GM12878 (cell line): ENCODE results near the gene CCDC28B. TPM values are rescaled to one million over a fixed set of nuclear protein-coding genes. Genes with fewer than 3 reads are reported as not detected.

Experiments used
- ATAC-seq: fragments of 200-7000 bp; cut with Tn5 transposase; 3 replicates; pipeline ENCODE4 v1.9.1; 2020; ENCODE audit warnings: mild to moderate bottlenecking, moderate library complexity
- BruUV-seq: library from RNA; stranded (reverse); fragments of 400-500 nt; replicated peaks from 2 replicates; lab custom pipeline; 2021; lab: Mats Ljungman, UMichigan
- CTCF ChIA-PET: fragments of 300-600 bp; sonication (Branson Sonifier 250); formaldehyde crosslinking; extraction: SDS; loops from one replicate; lab custom pipeline; 2021; ENCODE audit warnings: inconsistent platforms; lab: Yijun Ruan, JAX
- POLR2A ChIA-PET: fragments of 350-600 bp; formaldehyde crosslinking; extraction: SDS; loops from one replicate; lab custom pipeline; 2021; ENCODE audit warnings: inconsistent platforms; lab: Charles Lee
- RAD21 ChIA-PET: fragments of 300-600 bp; sonication (Branson Sonifier 250); formaldehyde crosslinking; loops from one replicate; lab custom pipeline; 2023; ENCODE audit warnings: antibody characterized with exemption; ENCODE audit not compliant: unreplicated experiment; lab: Charles Lee
- SMC1A ChIA-PET: fragments of 300-600 bp; sonication (Branson Sonifier 250); formaldehyde crosslinking; loops from one replicate; lab custom pipeline; 2023; ENCODE audit not compliant: unreplicated experiment, uncharacterized antibody; lab: Charles Lee
- DNase-seq: peaks from one replicate; pipeline ENCODE4 v3.0.0-alpha.2; 2011; ENCODE audit warnings: low read depth, low spot score
- FAIRE-seq: peaks from 3 replicates; lab custom pipeline; 2011; peaks lifted over from hg19 to GRCh38; lab: Jason Lieb, UNC
- H2AFZ ChIP-seq: 2 replicates; pipeline ENCODE4 v1.6.0; 2011; ENCODE audit warnings: low read depth, low read length, control low read depth; ENCODE audit not compliant: control insufficient read depth
- H3K27ac ChIP-seq: 2 replicates; pipeline ENCODE4 v1.5.1; 2011; ENCODE audit warnings: control low read depth; ENCODE audit not compliant: control insufficient read depth, insufficient read depth
- H3K27me3 ChIP-seq, 2 experiments: replicated peaks in 1 of 2; 2 replicates each; pipeline versions ENCODE4 v1.6.0 to v1.6.1; 2011; ENCODE audit warnings: low read length in 1 of 2; ENCODE audit not compliant: control insufficient read depth in 2 of 2, insufficient read depth in 2 of 2
- H3K36me3 ChIP-seq, 2 experiments: 2 replicates each; pipeline ENCODE4 v1.5.1; 2011; ENCODE audit warnings: low read length in 1 of 2; ENCODE audit not compliant: control insufficient read depth in 2 of 2, insufficient read depth in 2 of 2
- H3K4me1 ChIP-seq: 2 replicates; pipeline ENCODE4 v1.6.1; 2011; ENCODE audit warnings: mild to moderate bottlenecking, low read length, moderate library complexity, mixed read lengths; ENCODE audit not compliant: control insufficient read depth, insufficient read depth
- H3K4me2 ChIP-seq: 2 replicates; pipeline ENCODE4 v1.6.0; 2011; ENCODE audit warnings: control low read depth; ENCODE audit not compliant: control insufficient read depth, insufficient read depth
- H3K4me3 ChIP-seq: fragments of 200-600 bp; sonication (generic); 2 replicates; pipeline ENCODE4 v1.5.1; 2016
- H3K79me2 ChIP-seq: 2 replicates; pipeline ENCODE4 v1.6.0; 2011; ENCODE audit warnings: low read length; ENCODE audit not compliant: control insufficient read depth, insufficient read depth
- H3K9ac ChIP-seq: 2 replicates; pipeline ENCODE4 v1.8.0; 2011; ENCODE audit warnings: low read length, control low read depth, mixed read lengths; ENCODE audit not compliant: control insufficient read depth, insufficient read depth
- H3K9me3 ChIP-seq: replicated peaks from 3 replicates; pipeline ENCODE4 v1.5.1; 2011; ENCODE audit warnings: mild to moderate bottlenecking, low read length; ENCODE audit not compliant: control insufficient read depth, insufficient read depth
- H4K20me1 ChIP-seq: 2 replicates; pipeline ENCODE4 v1.6.0; 2011; ENCODE audit not compliant: control insufficient read depth, insufficient read depth
- BHLHE40 ChIP-seq, 2 experiments: fragments of 450-650 bp in 1 of 2; IDR thresholded peaks; 2 replicates each; pipeline ENCODE4 v1.6.1; 2011 to 2017; ENCODE audit warnings: low read depth in 2 of 2, borderline replicate concordance in 1 of 2, improper control_type of control experiment in 1 of 2, low read length in 1 of 2, mild to moderate bottlenecking in 1 of 2
- FOXK2 ChIP-seq: fragments of 450-650 bp; IDR thresholded peaks from 2 replicates; pipeline ENCODE4 v1.6.1; 2017; ENCODE audit warnings: mild to moderate bottlenecking, moderate library complexity
- SMARCA5 ChIP-seq: fragments of 450-650 bp; IDR thresholded peaks from 2 replicates; pipeline ENCODE4 v1.6.1; 2017; ENCODE audit warnings: mild to moderate bottlenecking
- SPI1 ChIP-seq: IDR thresholded peaks from 2 replicates; pipeline ENCODE4 v1.6.1; 2011; ENCODE audit warnings: low read depth, mild to moderate bottlenecking, low read length, moderate library complexity, borderline replicate concordance; ENCODE audit not compliant: insufficient read depth
- SREBF2 ChIP-seq: IDR thresholded peaks from 2 replicates; pipeline ENCODE4 v1.6.1; 2012; ENCODE audit warnings: mild to moderate bottlenecking, low read length
- SRF ChIP-seq, 2 experiments: IDR thresholded peaks; 2 replicates each; pipeline ENCODE4 v1.6.1; 2011; ENCODE audit warnings: low read depth in 2 of 2, low read length in 2 of 2, mild to moderate bottlenecking in 1 of 2, moderate library complexity in 1 of 2
- TAF1 ChIP-seq: IDR thresholded peaks from 2 replicates; pipeline ENCODE4 v1.6.1; 2011; ENCODE audit warnings: mild to moderate bottlenecking, low read depth, low read length, borderline replicate concordance
- TBL1XR1 ChIP-seq: IDR thresholded peaks from 2 replicates; pipeline ENCODE4 v1.6.1; 2012; ENCODE audit warnings: low read depth, low read length, improper control_type of control experiment
- USF1 ChIP-seq: IDR thresholded peaks from 2 replicates; pipeline ENCODE4 v1.6.1; 2011; ENCODE audit warnings: borderline replicate concordance, low read depth, mild to moderate bottlenecking, moderate library complexity, mixed read lengths, low read length; ENCODE audit not compliant: insufficient read depth; ENCODE audit errors: extremely low read length
- YY1 ChIP-seq: IDR thresholded peaks from 2 replicates; pipeline ENCODE4 v1.6.1; 2011; ENCODE audit warnings: low read depth, mild to moderate bottlenecking, low read length
- ZNF274 ChIP-seq: IDR thresholded peaks from one replicate; pipeline ENCODE4 v1.8.0; 2011; ENCODE audit not compliant: insufficient read length, insufficient read depth
- WGBS: methylation state at CpG from one replicate; pipeline ENCODE4 v1.1.6; 2016; ENCODE audit warnings: low lambda C conversion rate; ENCODE audit not compliant: insufficient replicate concordance, insufficient coverage; ENCODE audit errors: missing lambda C conversion rate; 5-methylcytosine and 5-hydroxymethylcytosine counted together
- in situ Hi-C: fragments of 300-500 bp; cut with MboI; formaldehyde crosslinking; loops from 9 replicates; pipeline ENCODE4 v1.14.3; 2018; ENCODE audit warnings: mixed read lengths
- intact Hi-C: fragments of 100-400 bp; cut with micrococcal nuclease; formaldehyde crosslinking; loops from one replicate; pipeline ENCODE4 v1.14.2; 2022; ENCODE audit not compliant: unreplicated experiment
- polyA plus RNA-seq, 11 experiments: library from polyadenylated mRNA; depleted of rRNA in 4 of 11; unstranded in 6 of 11; stranded (reverse) in 5 of 11; fragments of >200 nt; fragmentation: Nextera tagmentation in 4 of 11; fragmentation: Illumina TruSeq in 1 of 11; extraction: Ambion mirVana in 4 of 11; extraction: Trizol in 1 of 11; gene quantifications; 1 replicate in 1 of 11; 2 replicates in 10 of 11; pipeline versions ENCODE4 v1.2.1 to v1.2.3, GENCODE V29; 2011 to 2016; ENCODE audit warnings: inconsistent platforms in 2 of 11, missing spikeins in 2 of 11, low read depth in 1 of 11
- total RNA-seq, 4 experiments: library from RNA; depleted of rRNA in 3 of 4; stranded (reverse); fragments of >200 nt in 3 of 4; fragmentation: Illumina TruSeq in 1 of 4; extraction: Trizol in 1 of 4; gene quantifications; 2 replicates each; pipeline versions ENCODE4 v1.2.1 to v1.2.3, GENCODE V29; 2013 to 2021

CCDC28B gene
- total and polyA plus RNA-seq, 10 of the 15 experiments (the other 5 are each of a cell fraction or from before 2014, with no cell fraction given), result 10.5 to 135 (median 90.6) TPM

- TF ChIP-seq USF1, result no peak
Observed at GRCh38 chr1:32246888-32247273, 46.5 kb downstream of the CCDC28B start, which contains the start of gene FAM167B (continued).

GRCh38 chr1:32247452-32247851 lies 47.1 kb downstream of the CCDC28B start:
- Histone ChIP-seq H4K20me1 (no peaks in the 10 kb centered on the region), H2AFZ (no peak overlapping the region), H3K4me2 (no peak overlapping the region), H3K36me3 (no peaks in the 10 kb centered on the region), H3K9me3 (no peaks in the 10 kb centered on the region), H3K4me1 (peaks cover 48% of the 10 kb centered on the region), H3K4me3 (no peak overlapping the region), H3K27me3 (no peaks in the 10 kb centered on the region), H3K79me2 (peaks cover 18% of the 10 kb centered on the region), H3K9ac (no peak overlapping the region), H3K27ac (no peak overlapping the region)
- no peak for ATAC-seq
- WGBS, result 98% methylated on average over 12 of the region's 12 CpGs
- ChIA-PET POLR2A (interaction anchor here (0.7 to 3.1 kb wide), 2 partner anchors 47 to 67 kb away, joined by 3 to 7 read pairs; partner anchors contain the start of genes CCDC28B and TXLNA), RAD21 (interaction anchor here (1.1 to 4.7 kb wide), 8 partner anchors 25 to 152 kb away, joined by 3 to 45 read pairs (median 8); partner anchors contain the start of genes EIF3I, MARCKSL1 and TMEM234), CTCF (interaction anchor here (0.6 to 9.6 kb wide), 21 partner anchors 9 to 262 kb away, joined by 3 to 123 read pairs (median 12); partner anchors contain the start of genes EIF3I, HDAC1, MARCKSL1 and TMEM234), SMC1A (interaction anchor here (0.5 to 14.4 kb wide), 7 partner anchors 26 to 282 kb away, joined by 3 to 124 read pairs (median 4); no protein-coding TSS in a partner anchor)
- no TSS peak for BruUV-seq
- no peak for DNase-seq
- no peak for FAIRE-seq
- intact Hi-C loops (no loop called here), in situ Hi-C loops (no loop called here)
- TF ChIP-seq SRF (IDR thresholded peaks at IDR 0.05; ENCODE audit: low read depth in 2 of 2, low read length in 2 of 2), result no peak
- TF ChIP-seq FOXK2, result no peak
- no peak for TF ChIP-seq YY1
- no peak for TF ChIP-seq ZNF274
- no peak for TF ChIP-seq SPI1
- no peak for TF ChIP-seq TBL1XR1
- TF ChIP-seq SREBF2, result no peak
- no peak for TF ChIP-seq SMARCA5
- TF ChIP-seq BHLHE40 (IDR thresholded peaks at IDR 0.05; ENCODE audit: borderline replicate concordance in 1 of 2, low read depth in 2 of 2, low read length in 1 of 2), result no peak
- TF ChIP-seq TAF1, result no peak
